Activated T-cell treated with anti-CD3 and anti-CD28 coated beads for 48 hours (primary cell): ENCODE results near the gene RAB11A.
A peak's percentile ranks its signal among the peaks of the same experiment; 100 is the strongest.

ENCODE experiments used
- DNase-seq: peaks from one replicate; pipeline ENCODE4 v3.0.0-alpha.2; 2020; ENCODE audit warnings: low read depth

Gene RAB11A

DNA sequence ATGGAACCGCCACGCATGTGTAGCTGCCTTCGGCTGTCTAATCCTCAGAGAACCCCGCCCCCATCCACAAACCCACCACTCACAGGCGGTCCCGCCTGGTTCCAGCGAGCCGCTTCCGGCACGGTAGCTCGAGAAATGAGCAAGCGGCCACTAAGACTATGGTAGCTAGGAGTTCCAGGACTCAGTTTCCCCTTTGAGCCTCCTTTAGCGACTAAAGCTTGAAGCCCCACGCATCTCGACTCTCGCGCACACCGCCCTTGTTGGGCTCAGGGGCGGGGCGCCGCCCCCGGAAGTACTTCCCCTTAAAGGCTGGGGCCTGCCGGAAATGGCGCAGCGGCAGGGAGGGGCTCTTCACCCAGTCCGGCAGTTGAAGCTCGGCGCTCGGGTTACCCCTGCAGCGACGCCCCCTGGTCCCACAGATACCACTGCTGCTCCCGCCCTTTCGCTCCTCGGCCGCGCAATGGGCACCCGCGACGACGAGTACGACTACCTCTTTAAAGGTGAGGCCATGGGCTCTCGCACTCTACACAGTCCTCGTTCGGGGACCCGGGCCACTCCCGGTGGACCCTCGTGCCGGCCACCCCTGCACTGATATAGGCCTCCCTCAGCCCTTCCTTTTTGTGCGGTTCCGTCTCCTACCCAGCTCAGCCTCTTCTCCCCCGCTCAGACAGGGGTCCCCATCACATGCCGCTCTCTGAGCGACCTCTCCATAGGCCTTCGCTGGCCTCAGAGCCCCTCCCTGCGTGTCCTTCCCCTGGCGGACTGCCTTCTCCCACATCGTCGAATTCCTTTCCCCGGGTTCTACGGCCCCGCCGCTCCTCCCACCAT lies at the start of gene RAB11A:
TSS of gene RAB11A (plus strand) at position 366 of the 828 bp plus-strand sequence. CDS start at position 461, 95 bp downstream.
- DNase-seq, result peak; percentile 94

DNA sequence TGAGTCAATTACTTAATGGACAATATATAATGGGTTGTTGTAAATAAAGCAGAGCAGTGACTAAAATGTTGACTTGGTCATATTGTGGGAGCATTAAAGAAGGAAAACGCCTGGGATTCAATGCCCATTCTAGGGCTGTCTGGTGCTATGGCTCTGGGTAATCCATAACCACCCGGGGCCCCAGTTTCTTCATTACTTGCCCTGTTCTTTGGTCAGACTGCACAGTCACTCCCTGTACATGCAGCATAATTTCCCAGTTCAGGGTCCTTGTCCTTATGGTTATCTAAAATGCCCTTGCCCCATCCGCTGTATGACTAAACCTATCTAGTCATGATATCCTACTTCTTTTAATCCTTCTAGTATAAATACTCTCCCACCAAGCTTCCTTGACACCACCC lies 49.7 kb upstream of the RAB11A start:
- DNase-seq, result no peak

DNA sequence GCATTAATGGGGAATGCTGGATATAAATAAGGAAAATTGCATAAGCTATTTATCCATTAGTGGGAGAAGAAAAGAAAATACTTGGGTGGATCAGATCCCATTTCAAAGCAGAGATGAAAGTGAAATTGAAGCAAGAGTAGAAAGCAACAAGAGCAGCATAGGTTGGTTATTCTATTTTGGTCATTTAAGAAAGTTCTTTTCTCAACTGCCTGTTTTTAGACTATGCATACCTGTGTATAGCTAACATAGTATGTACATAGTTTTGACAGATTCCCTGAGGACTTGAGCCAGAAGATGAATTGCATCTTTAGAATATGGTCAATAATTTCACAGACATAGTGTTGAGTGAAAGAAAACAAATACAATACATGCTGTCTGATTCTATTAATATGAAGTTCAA lies 48.2 kb upstream of the RAB11A start:
- no peak for DNase-seq

DNA sequence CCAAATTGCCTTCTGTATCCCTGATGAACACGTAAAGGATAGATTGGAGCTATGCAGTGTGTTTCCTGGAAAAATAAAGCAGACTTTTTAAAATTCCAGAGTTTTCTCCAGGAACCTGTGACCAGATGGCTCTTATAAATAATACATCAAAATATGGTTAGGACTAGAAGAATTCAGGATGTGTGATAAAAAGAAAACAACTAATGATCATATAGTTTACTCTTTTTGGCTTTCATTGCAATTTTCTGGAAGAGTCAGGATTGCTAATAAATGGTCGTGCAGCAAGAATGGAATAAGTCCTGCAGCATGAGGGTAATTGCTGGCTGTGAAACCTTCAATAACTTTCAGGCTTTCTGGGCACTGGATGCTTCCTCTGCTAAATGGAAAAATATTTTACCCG lies 47.0 kb upstream of the RAB11A start:
- DNase-seq, result no peak

DNA sequence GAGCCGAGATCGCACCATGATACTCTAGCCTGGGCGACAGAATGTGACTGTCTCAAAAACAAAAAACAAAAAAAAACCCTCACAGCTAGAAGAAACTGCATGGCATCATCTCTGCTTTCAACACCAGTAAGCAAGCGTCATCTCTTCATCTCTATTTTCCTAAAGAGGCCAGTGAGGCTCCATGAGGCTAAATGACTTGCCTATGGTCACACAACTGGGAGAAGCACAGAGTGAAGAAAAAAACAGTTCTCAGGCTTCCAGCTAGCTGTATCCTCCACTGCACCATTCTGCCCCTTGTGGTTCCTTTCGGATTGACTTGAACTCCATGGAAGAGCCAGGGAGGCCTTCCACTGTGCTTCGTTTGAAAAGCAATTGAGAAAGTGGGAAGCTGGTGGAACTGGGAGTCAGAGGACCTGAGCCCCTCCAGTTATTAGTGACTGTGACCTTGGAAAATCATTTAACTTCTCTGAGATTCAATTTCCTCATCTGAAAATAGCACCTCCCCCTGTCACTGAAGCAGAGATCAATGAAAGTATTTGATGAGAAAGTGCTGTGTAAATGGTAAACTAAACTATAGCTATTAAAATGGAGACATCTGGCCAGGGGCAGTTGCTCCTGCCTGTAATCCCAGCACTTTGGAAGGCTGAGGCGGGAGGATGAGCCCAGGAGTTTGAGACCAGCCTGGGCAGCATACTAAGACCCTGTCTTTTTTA lies 45.1 kb upstream of the RAB11A start:
- DNase-seq, result no peak

DNA sequence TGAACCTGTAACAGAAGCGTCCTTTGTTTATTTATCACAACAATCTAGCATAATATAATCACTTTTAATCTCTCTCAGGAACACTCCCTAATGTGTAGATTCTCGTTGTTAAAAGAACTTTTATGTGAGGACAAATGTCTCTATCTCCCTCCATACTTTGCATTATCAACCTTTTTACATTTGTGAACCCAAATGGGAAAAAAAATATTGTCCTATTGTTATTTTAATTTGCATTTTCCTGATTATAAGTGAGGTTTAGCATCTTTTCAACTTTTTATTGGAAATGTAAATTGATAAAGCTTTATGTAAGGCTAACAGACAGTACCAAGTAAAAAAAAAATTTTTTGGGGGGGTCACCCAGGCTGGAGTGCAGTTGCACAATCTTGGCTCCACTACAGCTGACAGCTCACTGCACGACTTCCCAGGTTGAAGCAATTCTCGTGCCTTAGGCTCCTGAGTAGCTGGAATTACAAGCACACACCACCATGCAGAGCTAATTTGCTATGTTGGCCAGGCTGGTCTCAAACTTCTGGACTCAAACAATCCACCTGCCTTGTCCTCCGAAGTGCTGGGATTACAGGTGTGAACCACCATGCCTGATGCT lies 44.2 kb upstream of the RAB11A start:
- DNase-seq, result no peak

DNA sequence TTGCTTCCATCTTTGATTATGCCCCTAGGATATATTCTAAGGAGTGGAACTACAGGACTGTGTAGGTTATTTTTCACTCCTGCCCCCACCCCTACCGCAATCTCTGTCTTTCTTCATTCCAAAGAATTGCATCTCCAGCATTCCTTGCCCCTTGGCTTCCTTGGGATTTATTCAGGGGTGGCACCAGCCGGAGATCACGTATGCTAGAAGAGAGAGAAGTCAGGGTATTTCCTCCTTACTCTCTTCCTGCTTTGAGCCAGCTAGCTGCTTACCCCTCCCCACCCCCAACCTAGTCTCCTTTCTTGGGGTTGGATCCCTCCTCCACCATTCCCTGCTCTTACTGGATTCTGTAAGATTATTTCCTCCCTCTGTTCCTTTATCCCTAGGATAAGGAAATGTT lies 42.2 kb upstream of the RAB11A start:
- no peak for DNase-seq

DNA sequence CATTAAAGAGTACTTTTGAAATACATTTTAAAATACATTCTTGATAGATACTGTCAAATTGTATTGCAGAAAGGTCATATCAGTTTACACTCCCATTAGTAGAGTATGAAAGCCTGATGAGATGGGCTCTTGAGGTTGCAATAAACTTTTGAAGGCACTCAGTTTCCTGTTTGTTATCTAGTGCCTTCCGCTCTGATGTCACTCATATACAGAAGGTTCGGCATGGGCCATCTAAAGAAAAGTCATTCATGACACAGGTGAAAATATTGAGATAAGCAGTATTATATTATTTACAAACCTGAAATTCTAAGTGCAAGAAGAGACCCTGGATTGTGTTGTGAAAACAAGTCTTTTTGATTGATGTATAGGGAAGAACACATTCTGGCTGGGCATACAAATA lies 40.7 kb upstream of the RAB11A start:
- DNase-seq, result no peak

DNA sequence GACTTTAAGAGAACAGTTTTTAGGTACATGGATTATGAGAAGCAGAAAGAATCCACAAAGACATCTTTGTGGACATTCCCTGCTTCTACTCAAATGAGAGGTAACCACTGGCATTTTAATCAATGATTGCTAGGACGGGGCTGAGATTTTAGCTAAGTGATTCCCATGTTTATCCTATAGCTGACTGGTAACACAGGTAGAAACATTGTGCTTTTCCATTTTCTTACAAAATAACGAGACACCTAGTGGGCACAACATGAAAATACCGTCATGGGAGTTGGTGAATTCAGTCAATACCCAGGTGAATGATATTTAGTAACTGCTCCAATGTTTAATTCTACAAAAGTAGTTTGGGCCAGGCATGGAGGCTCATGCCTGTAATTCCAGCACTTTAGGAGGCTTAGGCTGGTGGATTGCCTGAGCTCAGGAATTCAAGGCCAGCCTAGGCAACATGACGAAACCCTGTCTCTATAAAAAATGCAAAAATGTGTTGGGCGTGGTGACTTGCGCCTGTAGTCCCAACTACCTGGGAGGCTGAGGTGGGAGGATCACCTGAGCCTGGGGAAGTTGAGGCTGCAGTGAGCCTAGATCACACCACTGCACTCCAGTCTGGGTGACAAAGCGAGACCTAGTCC lies 40.0 kb upstream of the RAB11A start:
- DNase-seq, result no peak

DNA sequence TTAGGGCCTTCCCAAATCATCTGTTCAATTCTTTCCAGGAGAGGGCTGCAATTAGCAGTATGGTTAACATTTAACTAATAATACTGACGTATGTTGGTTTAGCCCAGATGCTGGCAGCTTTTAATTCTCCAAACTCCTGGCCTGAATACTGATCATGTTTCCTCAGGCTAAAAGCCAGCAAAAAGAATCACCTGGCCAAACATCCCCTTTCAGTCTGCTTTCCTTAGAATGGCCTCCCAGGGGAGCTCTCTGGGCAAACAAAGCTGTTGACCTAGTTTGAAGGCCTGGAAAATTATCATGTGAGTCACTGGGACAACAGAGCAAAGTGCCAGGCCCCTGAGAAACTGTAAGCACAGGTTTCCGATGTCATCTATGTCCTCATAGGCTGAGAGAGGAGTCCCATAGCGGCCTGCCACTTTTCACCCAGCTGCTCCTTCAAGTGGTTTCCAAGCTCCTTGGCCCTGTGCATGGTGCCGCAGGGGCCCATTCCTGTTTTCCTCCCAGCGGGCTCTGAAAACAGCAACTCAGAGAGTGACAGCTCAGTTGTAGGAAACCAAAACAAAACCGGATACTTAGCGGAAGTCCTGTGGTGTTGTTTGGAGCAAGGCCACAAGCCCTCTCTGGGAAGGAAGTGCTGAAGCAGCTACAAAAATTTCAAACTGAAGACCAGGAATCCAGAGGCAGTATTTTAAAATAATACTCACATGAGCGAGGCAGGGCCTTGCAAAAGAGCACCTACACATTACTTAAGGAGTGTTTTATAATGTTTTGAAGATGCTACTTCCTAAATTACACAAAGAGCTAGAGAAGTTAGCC lies 36.5 kb upstream of the RAB11A start:
- DNase-seq, result peak; percentile 35

DNA sequence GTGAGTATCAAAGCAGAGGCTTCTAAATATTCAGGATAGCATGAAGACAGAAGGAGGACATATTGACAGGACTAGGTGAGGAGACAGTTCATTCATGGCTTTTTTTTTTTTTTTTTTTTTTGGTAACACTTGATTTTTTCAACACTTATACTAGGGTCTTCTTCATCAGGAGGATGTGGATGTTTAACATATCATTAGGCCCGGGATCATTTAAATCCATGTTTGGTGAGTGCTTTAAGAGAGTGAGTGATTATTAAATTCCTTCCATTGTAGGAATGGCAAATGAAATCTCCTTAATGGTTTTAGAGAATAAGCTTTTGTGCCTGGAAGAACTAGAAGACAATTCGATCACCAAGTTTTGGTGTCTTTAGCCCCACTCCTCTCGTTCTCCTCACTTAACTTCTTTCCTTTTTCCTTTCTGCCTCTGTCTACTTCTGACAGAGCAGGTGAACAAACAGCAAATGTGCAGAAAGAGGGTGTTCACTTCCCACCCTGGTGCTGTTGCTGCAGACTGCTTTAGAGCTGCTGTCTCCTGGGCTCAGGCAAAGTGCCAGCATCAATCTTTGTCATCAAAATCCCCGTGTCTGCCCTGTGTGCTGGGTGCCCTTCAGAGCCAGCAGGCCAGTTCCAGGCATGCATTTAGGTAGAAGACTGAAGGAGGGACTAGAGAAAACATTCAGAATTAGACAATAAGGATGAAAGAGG lies 35.6 kb upstream of the RAB11A start:
- DNase-seq, result no peak

DNA sequence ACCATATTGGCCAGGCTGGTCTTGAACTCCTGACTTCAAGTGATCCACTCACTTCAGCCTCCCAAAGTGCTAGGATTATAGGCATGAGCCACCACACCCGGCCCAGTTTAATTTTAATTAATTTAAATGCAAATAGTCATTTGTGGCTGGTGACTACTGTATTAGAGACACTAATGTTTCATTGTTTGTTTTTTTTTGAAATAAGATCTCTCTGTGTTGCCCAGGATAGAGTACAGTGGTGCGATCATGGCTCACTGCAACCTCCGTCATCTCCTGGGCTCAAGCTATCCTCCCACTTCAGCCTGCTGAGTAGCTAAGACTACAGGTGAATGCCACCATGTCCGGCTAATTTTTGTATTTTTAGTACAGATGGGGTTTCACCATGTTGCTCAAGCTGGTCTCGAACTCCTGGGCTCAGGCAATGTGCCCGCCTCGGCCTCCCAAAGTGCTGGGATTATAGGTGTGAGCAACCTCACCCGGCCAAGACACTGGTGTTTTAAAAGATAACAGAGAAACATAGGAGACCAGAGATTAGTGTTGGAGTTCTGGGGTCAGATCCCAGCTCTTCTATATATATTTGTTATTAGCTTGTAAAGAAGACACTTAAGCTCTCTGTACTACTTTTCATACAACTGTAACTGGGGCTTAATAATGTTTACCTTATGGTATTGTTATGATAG lies 34.5 kb upstream of the RAB11A start:
- no peak for DNase-seq

DNA sequence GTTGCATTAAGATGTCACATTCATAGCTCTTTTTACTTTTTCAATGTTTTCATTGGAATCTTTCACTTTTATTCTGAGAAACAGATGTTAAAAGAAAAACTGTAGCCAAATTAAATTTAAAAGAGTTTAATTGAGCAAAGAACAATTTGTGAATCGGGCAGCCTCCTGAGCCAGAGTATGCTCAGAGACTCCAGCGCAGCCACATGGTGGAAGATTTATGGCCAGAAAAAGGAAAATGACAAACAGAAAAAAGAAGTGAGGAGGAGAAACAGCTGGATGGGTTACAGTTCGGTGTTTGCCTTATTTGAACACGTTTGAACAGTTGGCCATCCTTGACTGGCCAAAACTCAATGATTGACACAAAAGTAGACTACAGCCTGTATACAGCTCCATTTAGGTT lies 33.8 kb upstream of the RAB11A start:
- no peak for DNase-seq

DNA sequence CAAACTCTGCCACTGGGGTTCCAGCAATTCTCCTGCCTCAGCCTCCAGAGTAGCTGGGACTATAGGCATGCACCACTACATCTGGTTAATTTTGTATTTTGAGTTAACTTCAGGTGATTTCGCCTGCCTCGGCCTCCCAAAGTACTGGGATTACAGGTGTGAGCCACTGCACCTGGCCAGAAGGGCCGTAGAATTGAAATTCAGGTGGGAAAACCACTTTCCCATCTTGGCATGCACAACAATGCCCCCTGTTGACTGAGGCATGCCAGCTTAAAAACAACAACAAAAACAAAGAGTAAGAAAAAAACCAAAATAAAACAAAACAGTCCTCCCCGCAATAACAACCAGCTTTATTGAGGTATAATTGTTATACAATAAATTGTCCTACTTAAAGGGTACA lies 32.6 kb upstream of the RAB11A start:
- DNase-seq, result no peak

DNA sequence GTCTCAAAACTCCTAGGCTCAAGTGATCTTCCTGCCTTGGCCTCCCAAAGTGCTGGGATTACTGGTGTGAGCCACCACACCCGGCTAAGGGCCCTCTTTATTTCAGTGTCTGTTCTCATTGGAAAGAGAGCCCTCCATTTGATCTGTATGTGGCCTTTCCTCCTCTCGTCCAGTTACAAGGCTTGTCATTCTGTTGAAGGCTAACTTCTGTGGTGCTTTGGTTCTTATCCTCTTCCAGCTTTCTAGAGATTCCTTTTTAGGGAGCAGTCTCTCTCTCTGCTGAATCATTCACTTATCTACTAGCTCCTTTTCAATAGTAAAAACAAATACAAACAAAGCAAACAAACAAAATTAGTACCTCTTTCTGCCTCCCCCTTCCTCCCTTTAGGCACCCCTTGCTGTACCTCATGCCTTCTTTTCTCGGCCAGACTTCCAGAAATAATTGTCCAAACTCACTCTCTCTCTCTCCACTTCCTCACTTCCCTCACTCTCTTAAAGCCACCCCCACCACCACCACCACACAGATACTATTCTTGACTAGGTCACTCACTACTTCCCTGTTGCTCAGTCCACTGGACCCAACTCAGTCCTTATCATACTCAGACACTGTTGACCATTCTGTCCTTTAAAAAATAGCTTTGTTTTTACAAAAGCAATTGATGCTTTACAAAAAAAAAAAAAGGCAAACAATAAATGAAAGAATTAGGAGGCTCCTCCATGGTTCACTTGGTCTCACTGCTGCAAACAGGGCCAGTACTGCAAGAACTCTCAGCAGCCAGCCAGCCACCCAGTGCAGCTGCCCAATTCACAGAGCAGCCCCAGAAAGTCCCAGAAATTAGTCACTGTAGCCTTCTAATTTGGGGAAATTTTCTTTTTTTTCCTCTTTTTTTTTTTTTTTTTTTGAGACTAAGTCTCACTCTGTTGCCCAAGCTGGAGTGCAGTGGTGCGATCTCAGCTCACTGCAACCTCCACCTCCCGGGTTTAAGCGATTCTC lies 31.7 kb upstream of the RAB11A start:
- DNase-seq, result no peak

DNA sequence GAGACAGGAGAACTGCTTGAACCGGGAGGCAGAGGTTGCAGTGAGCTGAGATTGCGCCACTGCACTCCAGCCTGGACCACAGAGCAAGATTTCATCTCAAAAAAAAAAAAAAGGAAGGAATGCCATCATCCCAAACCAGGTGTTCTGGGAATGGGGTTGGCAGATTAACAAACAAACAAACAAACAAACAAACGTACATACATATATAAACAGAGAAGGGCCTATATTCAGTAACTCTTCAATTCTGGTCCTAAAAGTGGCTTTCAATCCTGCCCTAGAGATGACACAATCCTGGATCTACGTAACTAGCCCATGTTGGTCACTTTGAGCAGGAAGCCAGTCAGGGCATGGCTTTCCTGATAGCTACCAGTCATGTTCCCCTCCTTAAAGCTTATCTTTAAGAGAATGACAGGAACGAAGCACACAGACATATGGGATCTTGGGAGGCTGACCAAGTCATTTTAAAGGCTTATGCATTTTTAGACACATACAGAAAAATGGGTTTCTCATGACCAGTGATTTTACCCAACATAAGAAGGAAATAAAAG lies 29.9 kb upstream of the RAB11A start:
- no peak for DNase-seq

DNA sequence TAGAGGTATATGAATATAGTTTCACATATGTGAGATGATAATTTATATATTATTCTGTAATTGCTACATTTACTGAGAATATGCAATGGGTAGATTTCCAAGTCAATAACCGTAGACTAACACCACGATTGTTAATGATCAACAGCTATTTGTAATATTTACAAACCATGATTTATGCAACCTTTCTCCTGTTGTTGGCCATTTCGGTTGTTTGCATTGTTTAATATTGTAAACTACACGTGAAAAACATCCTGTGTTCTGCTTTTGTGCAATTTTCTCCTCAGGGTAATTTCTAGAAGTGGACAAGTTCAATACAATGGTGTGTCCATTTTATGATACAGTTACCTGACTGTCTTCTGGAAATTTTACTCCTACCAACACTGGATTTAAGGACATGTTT lies 29.3 kb upstream of the RAB11A start:
- DNase-seq, result no peak

DNA sequence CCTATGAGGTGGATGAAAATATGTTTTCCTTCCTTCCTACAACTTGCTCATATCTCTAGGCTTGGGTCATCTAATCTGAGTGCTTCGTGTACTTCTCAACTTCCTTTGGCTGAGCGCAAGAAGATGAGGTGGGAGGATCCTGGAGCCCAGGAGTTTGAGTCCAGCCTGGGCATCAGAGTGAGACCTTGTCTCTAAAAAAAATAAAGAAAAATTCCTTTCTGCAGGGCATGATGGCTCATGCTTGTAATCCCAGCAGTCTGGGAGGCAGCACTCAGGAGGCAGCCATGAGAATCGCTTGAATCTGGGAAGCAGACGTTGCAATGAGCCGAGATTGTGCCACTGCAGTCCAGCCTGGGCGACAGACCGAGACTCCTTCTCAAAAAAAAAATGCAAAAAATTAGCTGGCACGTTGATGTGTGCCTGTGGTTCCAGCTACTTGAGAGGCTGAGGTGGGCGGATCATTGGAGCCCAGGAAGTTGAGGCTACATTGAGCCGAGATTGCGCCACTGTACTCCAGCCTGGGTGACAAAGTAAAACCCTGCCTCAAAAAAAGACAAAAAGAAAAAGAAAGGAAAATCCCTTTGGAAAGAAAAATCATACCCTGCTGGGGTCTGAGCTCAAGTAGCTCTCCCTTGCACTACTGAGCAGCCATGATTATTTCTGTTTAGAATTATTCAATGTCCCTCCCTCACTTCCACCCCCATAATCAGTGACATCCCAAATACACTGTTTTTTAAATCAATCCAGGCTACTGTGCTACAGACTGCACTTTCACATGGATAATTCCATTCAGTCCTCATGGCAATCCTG lies 28.0 kb upstream of the RAB11A start:
- no peak for DNase-seq
